Breast epithelium (tissue), 4 donors: Measurements from ENCODE around the gene TSNAXIP1. TPM values are rescaled to one million over a fixed set of nuclear protein-coding genes. Genes with fewer than 3 reads are reported as not detected.

Source experiments
- DNase-seq, 2 donors: peaks; one replicate each; pipeline ENCODE4 v3.0.0-alpha.2; 2019; ENCODE audit warnings: low spot score in 2 of 2
- H3K27ac ChIP-seq, 2 donors: fragments of 200-600 bp; sonication (generic) in 1 of 2; one replicate each; pipeline ENCODE4 v1.5.1; 2016 to 2019; ENCODE audit warnings: mild to moderate bottlenecking in 1 of 2
- H3K27me3 ChIP-seq, 2 donors: fragments of 200-600 bp; sonication (generic) in 1 of 2; one replicate each; pipeline versions ENCODE4 v1.5.1 to v1.6.0; 2017 to 2019; ENCODE audit warnings: control low read depth in 1 of 2, mild to moderate bottlenecking in 1 of 2
- H3K36me3 ChIP-seq: fragments of 200-600 bp; one replicate; pipeline ENCODE4 v1.5.1; 2019
- H3K4me1 ChIP-seq, 2 donors: fragments of 200-600 bp; sonication (generic); one replicate each; pipeline ENCODE4 v1.5.1; 2016 to 2019; ENCODE audit warnings: control low read depth in 1 of 2
- H3K4me3 ChIP-seq, 3 donors: fragments of 200-600 bp; sonication (generic); 1 replicate in 2 of 3; 2 replicates in 1 of 3; pipeline ENCODE4 v1.5.1; 2016 to 2019; ENCODE audit warnings: mild to moderate bottlenecking in 3 of 3, moderate library complexity in 2 of 3
- H3K9me3 ChIP-seq, 2 donors: fragments of 200-600 bp; sonication (generic) in 1 of 2; one replicate each; pipeline ENCODE4 v1.5.1; 2016 to 2019; ENCODE audit warnings: control low read depth in 1 of 2
- POLR2A ChIP-seq: fragments of 450-650 bp; IDR thresholded peaks from one replicate; pipeline ENCODE4 v1.6.1; 2016; ENCODE audit warnings: antibody characterized with exemption, mild to moderate bottlenecking, moderate library complexity
- POLR2AphosphoS5 ChIP-seq, 3 donors: sonication (generic); formaldehyde crosslinking; IDR thresholded peaks; one replicate each; pipeline ENCODE4 v1.6.1; 2017; ENCODE audit warnings: antibody characterized with exemption in 3 of 3
- intact Hi-C: fragments of 100-400 bp; cut with DNase I; formaldehyde crosslinking; loops from one replicate; pipeline ENCODE4 v1.15.1; 2023; ENCODE audit warnings: low total_unique reads
- total RNA-seq, 3 donors: library from RNA; depleted of rRNA; stranded (reverse); fragments of >200 nt; gene quantifications; one replicate each; pipeline ENCODE4 v1.1.0, GENCODE V29; 2016
- TF ChIP-seq, protein P1 (sequence below), 3 donors: fragments of 450-650 bp; IDR thresholded peaks; one replicate each; pipeline ENCODE4 v1.5.1; 2016 to 2017; ENCODE audit warnings: antibody characterized with exemption in 3 of 3, mild to moderate bottlenecking in 3 of 3, moderate library complexity in 3 of 3

The TSNAXIP1 gene
- total RNA-seq, 3 donors from 2014 or later: 1.1 to 4.2 (median 3.9) TPM

GRCh38 chr16:67786491-67786890 lies 20.2 kb upstream of the TSNAXIP1 start:
- Histone ChIP-seq H3K4me1 (peaks cover 0 to 2% of the 10 kb centered on the region in 2 donors), H3K27me3 (no peaks in the 10 kb centered on the region), H3K27ac (no peak overlapping the region), H3K4me3 (no peak overlapping the region), H3K9me3 (no peaks in the 10 kb centered on the region), H3K36me3 (no peaks in the 10 kb centered on the region)
- intact Hi-C loops: no loop called here
- TF ChIP-seq POLR2A (no peak), POLR2AphosphoS5 (IDR thresholded peaks at IDR 0.05) (no peak)
- TF ChIP-seq, protein P1, sequence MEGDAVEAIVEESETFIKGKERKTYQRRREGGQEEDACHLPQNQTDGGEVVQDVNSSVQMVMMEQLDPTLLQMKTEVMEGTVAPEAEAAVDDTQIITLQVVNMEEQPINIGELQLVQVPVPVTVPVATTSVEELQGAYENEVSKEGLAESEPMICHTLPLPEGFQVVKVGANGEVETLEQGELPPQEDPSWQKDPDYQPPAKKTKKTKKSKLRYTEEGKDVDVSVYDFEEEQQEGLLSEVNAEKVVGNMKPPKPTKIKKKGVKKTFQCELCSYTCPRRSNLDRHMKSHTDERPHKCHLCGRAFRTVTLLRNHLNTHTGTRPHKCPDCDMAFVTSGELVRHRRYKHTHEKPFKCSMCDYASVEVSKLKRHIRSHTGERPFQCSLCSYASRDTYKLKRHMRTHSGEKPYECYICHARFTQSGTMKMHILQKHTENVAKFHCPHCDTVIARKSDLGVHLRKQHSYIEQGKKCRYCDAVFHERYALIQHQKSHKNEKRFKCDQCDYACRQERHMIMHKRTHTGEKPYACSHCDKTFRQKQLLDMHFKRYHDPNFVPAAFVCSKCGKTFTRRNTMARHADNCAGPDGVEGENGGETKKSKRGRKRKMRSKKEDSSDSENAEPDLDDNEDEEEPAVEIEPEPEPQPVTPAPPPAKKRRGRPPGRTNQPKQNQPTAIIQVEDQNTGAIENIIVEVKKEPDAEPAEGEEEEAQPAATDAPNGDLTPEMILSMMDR (IDR thresholded peaks at IDR 0.05): no peak
- DNase-seq: no peak

DNA sequence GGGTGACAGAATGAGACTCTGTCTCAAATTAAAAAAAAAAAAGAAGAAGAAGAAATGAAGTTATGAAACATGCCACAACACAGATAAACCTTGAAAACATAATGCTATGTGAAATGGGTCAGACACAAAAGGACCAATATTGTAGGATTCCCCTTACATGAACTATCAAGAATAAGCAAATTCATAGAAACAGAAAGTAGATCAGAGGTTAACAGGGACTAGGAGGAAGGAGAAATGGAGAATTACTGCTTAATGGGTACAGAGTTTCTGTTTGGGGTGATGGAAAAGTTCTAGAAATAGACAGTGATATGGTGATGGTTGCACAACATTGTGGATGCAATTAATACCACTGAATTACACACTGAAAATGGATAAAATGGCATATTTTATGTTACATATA lies 16.6 kb upstream of the TSNAXIP1 start:
- Histone ChIP-seq H3K27ac (no peak overlapping the region), H3K36me3 (no peaks in the 10 kb centered on the region), H3K9me3 (no peaks in the 10 kb centered on the region), H3K4me3 (no peak overlapping the region), H3K4me1 (no peaks in the 10 kb centered on the region), H3K27me3 (no peaks in the 10 kb centered on the region)
- no peak for TF ChIP-seq POLR2AphosphoS5 (IDR thresholded peaks at IDR 0.05)
- intact Hi-C loops: no loop called here
- no peak for DNase-seq

GRCh38 chr16:67796099-67796718 lies 10.5 kb upstream of the TSNAXIP1 start:
- TF ChIP-seq, protein P1 (IDR thresholded peaks at IDR 0.05): no peak
- TF ChIP-seq POLR2AphosphoS5 (IDR thresholded peaks at IDR 0.05) (no peak), POLR2A (no peak)

DNA sequence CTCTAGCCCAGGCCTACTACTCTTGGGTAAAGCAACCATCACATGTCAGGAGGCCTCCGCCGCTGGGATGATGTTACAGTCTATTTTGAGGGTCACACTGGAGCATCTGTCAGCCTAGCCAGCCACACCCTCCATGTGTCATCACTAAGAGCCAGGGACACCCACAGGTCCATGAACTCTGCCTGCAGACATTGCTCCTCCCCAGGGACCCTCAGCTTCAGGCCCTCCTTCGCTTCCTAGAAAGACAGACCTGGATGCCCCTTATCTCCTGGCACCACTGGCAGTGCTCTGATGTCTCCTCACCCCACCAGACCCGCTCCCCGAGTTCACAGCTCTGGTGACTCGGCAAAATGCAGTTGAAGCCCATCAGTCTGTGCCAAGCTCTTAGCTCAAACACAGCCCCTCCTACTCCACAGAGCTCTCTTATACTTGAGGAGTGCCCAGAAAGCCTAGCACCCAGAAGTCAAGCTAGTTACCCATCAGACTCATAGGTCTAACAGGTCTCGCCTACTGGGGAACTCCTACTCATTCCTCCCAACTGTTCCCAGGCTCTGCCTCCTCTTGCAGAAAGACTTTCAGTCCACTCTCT lies 6.3 kb upstream of the TSNAXIP1 start:
- Histone ChIP-seq H3K27me3 (no peaks in the 10 kb centered on the region), H3K27ac (no peak overlapping the region), H3K36me3 (no peaks in the 10 kb centered on the region), H3K4me3 (no peak overlapping the region), H3K4me1 (peaks cover 0 to 4% of the 10 kb centered on the region in 2 donors), H3K9me3 (no peaks in the 10 kb centered on the region)
- no peak for DNase-seq
- TF ChIP-seq, protein P1 (IDR thresholded peaks at IDR 0.05): no peak
- TF ChIP-seq POLR2AphosphoS5 (IDR thresholded peaks at IDR 0.05): no peak
- no peak for TF ChIP-seq POLR2A
- intact Hi-C loops: loop anchor here (10.0 kb wide), 1 partner anchor 136 kb away; the partner anchor contains the start of genes ACD, C16orf86, ENKD1 and PARD6A

More at GRCh38 chr16:67796099-67796718, 10.5 kb upstream of the TSNAXIP1 start:
- Histone ChIP-seq H3K36me3 (no peaks in the 10 kb centered on the region), H3K4me3 (no peak overlapping the region), H3K4me1 (no peaks in the 10 kb centered on the region), H3K27ac (no peak overlapping the region), H3K27me3 (no peaks in the 10 kb centered on the region), H3K9me3 (no peaks in the 10 kb centered on the region)
- intact Hi-C loops: no loop called here
- no peak for DNase-seq

DNA sequence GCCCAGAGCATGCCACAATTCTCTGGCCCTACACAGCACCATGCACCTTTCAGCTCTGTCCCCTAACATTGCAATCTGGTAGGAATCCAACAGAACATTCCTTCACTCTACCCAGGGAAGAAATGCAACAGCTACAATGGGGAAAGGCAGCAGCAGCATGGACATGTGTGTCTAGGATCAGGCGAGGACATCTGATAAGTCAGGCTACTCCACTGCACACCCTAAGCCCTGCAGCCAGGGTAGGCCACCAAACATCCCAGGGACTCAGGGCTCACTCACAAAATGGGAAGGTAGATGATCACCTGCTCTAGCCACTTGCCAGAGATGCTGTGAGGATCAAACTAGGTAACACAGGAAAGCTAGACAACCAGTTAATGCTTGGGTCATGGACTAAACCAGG lies 5.4 kb upstream of the TSNAXIP1 start:
- no peak overlapping the region for H3K4me3 ChIP-seq
- H3K4me1 ChIP-seq: peaks cover 0 to 8% of the 10 kb centered on the region in 2 donors
- no peaks in the 10 kb centered on the region for H3K27me3 ChIP-seq
- H3K36me3 ChIP-seq: no peaks in the 10 kb centered on the region
- no peak overlapping the region for H3K27ac ChIP-seq
- TF ChIP-seq POLR2AphosphoS5 (IDR thresholded peaks at IDR 0.05) (no peak), POLR2A (no peak)
- TF ChIP-seq, protein P1 (IDR thresholded peaks at IDR 0.05): no peak
- no peaks in the 10 kb centered on the region for H3K9me3 ChIP-seq
- no peak for DNase-seq
- intact Hi-C loops: loop anchor here (10.0 kb wide), 1 partner anchor 136 kb away; the partner anchor contains the start of genes ACD, C16orf86, ENKD1 and PARD6A
